ENCODE measurements around the gene CENPP. TPM values are rescaled to one million over a fixed set of nuclear protein-coding genes. Genes with fewer than 3 reads are reported as not detected.

CENPP gene
- total RNA-seq, 4 donors from 2014 or later = 0.98 to 7.9 (median 5.4) TPM

GRCh38 chr9:92486371-92486770 is 160.6 kb downstream of the CENPP start:
- TF ChIP-seq, protein P1, sequence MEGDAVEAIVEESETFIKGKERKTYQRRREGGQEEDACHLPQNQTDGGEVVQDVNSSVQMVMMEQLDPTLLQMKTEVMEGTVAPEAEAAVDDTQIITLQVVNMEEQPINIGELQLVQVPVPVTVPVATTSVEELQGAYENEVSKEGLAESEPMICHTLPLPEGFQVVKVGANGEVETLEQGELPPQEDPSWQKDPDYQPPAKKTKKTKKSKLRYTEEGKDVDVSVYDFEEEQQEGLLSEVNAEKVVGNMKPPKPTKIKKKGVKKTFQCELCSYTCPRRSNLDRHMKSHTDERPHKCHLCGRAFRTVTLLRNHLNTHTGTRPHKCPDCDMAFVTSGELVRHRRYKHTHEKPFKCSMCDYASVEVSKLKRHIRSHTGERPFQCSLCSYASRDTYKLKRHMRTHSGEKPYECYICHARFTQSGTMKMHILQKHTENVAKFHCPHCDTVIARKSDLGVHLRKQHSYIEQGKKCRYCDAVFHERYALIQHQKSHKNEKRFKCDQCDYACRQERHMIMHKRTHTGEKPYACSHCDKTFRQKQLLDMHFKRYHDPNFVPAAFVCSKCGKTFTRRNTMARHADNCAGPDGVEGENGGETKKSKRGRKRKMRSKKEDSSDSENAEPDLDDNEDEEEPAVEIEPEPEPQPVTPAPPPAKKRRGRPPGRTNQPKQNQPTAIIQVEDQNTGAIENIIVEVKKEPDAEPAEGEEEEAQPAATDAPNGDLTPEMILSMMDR (IDR thresholded peaks at IDR 0.05; ENCODE audit: low read depth) = no peak

DNA sequence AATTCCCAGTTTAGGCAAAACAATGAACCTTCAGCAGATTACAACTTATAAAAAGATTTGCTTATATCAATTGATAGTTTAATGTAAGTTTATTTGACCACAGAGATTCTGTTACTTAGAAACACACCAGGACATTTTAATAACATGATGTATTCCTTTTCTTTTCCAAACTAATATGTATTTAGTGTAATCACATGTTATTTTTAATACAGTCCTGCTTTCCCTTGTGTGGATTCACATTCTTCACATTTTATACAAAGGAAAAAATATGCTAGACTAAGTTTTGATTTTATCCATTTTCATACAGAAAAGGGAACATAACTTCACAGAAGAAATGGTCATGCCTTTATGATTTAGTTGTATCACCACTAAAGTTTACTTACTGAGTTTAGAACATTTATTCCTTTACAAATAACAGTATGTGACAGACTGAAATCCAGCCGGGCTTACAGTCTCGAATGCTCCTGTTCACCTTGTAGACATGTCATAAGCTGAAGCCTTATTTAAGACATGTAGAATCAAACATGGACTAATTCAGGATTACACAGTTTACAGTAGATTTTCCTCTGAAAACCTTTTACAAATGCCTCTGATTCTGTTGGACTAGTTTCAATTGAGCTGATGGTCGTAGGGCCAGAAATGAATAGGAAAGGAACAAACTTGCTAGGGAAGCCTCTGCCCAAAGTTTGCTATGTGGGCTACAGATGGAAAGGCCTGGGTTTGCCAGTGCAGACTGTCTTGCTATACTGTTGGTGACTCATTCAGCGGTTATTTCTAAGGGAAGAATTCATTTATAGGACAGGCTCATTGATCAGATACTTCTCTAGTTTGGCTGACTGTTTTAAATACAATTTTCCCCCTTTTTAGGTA is 163.2 kb downstream of the CENPP start:
- TF ChIP-seq, protein P1 (IDR thresholded peaks at IDR 0.05; ENCODE audit: low read depth) = no peak

DNA sequence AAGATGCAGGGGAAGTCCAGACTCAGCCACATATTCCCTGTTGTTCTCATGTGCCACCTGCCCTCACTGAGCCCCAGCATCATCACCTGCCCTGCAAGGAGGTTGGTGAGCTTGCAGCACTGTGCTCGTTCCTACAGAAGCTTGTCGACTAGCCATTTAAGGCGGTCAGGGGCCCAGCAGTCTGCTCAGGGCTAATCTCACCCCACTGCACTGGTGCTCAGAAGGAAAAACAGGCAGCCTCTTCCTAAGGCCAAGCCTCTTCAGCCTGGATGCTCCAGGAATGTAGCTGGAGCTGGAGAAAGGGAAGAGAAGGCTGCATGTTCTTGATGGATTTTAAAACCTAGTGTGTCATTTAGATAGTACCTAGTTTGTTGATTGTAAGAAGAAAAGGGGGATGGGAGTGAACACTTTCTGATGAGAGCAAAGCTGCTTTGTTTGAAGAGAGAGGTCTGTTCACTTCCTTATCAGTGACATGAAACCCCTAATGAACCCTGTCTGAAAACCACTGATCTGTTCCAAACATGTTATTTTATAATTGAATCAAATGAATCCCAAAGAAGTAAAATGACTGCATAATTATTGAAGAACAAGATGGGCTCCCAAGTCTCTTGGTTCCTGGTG is 167.1 kb downstream of the CENPP start:
- TF ChIP-seq, protein P1 (IDR thresholded peaks at IDR 0.05; ENCODE audit: low read depth) = no peak

DNA sequence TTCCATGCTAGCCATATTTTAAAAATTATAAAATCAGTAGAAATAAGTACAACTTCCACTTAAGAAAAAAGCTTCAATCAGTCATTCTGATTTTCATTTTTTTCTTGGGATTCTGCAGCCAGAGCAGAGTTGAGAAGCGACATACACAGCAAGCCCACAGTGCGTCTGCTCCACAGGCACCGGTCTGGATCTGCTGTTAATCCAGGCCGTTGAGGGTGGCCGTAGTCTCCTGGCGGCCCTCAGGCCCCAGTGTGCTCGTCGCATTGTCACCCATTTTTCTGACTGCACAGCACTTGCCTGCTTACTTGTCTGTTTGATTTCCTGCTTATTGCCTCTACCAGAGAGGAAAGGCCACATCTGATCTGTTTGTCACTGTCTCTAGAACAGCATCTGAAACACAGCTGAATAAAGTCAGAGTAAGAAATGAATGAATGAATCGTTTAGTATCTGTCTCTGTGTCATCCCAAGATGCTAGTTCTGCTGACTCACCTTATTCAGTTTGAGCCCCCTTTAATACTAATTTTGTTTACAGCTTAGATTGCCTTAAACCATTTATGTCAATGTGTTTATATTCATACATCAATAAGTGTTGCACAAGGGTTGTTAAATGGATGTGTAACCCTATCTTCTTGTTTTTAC is 168.1 kb downstream of the CENPP start:
- TF ChIP-seq, protein P1 (IDR thresholded peaks at IDR 0.05; ENCODE audit: low read depth) = no peak

DNA sequence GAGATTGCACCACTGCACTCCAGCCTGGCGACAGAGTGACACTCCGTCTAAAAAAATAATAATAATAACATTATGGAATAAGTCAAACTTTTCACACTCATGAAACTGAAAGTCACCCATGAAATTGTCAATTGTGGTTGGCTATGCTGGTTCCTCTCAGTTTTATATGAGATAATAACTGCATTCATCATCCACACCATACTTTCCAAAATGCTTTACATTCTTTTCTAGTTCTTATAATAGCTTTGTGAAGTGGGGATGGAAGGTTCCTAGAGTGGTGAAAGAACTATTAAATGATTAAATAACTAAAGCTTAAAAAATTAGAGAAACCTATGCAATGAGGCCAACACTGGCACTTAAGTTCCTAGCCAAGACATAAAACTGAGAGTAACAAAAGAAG is 169.1 kb downstream of the CENPP start:
- TF ChIP-seq, protein P1 (IDR thresholded peaks at IDR 0.05; ENCODE audit: low read depth) = no peak

DNA sequence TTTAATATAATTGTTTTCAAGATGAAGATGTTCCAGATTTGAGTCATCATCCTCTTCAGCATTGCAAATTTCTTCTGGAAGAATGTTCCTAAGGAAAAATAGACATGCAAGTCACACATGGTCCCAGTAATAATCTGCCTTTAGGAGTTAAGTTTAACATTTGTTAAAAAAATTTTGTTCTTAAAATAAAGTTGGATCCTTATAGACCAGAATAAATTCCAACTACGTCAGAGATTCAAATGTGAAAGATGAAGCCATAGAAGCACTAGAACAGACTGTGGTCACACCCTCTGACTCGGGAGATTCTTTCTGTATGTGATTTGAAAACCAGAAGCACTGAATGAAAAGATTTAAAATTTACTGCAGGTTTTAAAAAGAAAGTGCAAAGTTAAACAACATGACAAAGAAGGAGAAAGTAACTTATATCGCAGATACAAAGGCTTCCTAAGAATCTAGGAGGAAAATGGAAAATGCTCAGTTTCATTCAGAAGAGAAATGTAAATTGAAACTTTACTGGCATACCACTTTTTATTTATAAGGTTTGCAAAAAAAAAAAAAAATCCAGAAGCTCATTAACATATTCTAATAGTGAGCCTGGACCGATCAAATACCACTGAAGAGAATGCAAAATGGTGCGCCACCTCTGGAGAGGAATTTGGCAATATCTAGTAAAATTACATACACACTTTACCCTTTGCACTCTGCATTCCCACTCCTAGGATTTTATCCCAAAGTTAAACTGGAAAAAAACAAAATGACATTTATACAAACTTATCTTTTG is 170.8 kb downstream of the CENPP start:
- TF ChIP-seq, protein P1 (IDR thresholded peaks at IDR 0.05; ENCODE audit: low read depth) = no peak
